ENCODE data around the gene SYDE1.
A peak's percentile ranks its signal among the peaks of the same experiment; 100 is the strongest.
"Not testable (repeated sequence)": the region's sequence is repeated elsewhere in the genome, so short reads cannot be mapped to it uniquely, and the experiment has no call there.

Gene SYDE1

DNA sequence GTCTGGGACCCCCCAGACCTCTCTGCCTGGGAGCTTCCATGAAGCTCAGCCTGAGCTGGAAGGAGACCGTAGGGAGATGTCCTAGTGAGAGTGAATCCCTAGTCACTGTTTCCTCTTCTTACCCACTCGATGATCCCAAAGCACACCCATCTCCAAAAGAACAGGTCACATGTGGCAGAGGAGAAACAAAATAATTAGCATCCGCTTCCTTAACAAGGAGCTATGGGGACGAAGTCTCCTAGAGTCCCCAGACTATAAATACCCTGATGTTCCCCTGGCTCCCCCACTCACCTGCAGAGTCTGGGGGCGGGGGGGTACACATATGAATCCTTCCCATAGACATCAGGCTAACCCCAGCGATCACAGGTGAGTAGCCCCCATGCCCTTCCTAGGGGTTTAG, 25.3 kb upstream of the SYDE1 start, which contains the start of gene OR1I1:
Gene OR1I1 (plus strand): TSS at position 301 of the 400 bp plus-strand sequence. CDS start 4,855 bp downstream, outside the sequence.
- TF ChIP-seq, protein P1, sequence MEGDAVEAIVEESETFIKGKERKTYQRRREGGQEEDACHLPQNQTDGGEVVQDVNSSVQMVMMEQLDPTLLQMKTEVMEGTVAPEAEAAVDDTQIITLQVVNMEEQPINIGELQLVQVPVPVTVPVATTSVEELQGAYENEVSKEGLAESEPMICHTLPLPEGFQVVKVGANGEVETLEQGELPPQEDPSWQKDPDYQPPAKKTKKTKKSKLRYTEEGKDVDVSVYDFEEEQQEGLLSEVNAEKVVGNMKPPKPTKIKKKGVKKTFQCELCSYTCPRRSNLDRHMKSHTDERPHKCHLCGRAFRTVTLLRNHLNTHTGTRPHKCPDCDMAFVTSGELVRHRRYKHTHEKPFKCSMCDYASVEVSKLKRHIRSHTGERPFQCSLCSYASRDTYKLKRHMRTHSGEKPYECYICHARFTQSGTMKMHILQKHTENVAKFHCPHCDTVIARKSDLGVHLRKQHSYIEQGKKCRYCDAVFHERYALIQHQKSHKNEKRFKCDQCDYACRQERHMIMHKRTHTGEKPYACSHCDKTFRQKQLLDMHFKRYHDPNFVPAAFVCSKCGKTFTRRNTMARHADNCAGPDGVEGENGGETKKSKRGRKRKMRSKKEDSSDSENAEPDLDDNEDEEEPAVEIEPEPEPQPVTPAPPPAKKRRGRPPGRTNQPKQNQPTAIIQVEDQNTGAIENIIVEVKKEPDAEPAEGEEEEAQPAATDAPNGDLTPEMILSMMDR (conservative IDR thresholded peaks at IDR 0.05): no peak
- TF ChIP-seq ZFX (IDR thresholded peaks at IDR 0.05): no peak
- no peak within 1 kb of the TSS for H3K27ac ChIP-seq

DNA sequence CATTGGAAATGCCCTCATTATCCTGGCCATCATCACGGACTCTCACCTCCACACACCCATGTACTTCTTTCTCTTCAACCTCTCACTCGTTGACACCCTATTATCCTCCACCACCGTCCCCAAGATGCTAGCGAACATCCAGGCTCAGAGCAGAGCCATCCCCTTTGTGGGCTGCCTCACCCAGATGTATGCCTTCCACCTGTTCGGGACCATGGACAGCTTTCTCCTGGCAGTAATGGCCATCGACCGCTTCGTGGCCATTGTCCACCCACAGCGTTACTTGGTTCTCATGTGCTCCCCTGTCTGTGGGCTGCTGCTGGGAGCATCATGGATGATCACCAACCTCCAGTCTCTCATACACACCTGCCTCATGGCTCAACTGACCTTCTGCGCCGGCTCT, 20.0 kb upstream of the SYDE1 start:
- no peak for TF ChIP-seq ZFX (IDR thresholded peaks at IDR 0.05)
- TF ChIP-seq, protein P1 (conservative IDR thresholded peaks at IDR 0.05): no peak

DNA sequence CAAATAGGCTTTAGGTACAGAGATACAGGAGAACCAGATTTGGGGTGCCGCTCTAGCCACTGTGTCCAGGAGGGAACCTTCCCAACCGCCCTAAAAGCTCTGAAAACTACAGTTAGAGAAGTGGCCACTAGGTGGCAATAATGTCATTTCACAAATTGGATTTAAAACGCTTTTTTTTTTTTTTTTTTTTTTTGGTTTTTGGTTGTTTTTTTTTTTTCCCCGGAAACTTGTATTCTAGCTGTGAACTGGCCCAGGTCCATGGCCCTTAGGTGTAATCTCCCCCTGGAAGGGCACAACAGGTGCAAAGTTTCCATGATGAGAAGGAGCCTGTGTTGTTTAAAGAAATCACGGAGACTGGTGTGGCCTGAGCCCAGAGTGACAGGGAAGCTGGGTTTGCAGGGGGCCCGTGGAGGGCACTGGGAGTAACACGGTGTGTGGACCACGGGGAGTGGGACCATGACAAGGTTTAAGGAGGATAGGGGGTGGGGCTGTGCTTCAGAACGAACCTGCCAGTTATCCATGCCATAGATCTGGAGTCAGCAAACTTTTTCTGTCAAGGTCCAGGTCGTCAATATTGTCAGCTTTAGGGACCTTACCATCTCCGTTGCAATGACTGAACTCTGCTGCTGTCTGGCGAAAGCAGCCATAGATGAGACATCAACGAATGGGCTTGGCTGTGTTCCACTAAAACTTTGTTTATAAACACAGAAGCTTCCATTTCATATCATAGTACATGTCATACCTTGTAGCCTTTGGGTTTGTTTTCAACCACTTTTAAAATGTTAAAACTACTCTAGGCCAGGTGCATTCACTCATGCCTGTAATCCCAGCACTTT, 15.1 kb upstream of the SYDE1 start:
- no peak overlapping the region for H3K27ac ChIP-seq
- TF ChIP-seq, protein P1 (conservative IDR thresholded peaks at IDR 0.05): peak; percentile 81
- no peak for TF ChIP-seq ZFX (IDR thresholded peaks at IDR 0.05)

More for the DNA sequence above, 20.0 kb upstream of the SYDE1 start:
- H3K27ac ChIP-seq: no peak overlapping the region

DNA sequence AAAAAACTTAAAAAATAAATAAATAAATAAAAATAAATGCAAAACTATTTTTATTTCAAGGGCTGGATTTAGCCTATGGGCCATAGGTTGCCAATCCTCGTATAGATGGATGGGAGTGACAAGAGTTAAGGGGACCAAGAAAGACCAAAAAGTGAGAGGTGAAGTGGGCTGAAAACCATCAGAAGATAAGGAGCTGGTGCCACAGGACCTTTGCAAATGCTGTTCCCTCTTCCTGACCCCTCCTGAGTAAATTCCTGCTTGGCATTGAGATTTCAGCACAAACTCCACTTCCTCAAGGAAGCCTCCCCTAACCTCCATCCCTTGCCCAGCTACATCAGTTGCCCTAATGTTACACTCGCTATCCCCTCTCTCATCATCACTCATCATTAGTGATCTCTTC, 14.2 kb upstream of the SYDE1 start:
- H3K27ac ChIP-seq: no peak overlapping the region
- TF ChIP-seq, protein P1 (conservative IDR thresholded peaks at IDR 0.05): no peak
- TF ChIP-seq ZFX (IDR thresholded peaks at IDR 0.05): no peak

DNA sequence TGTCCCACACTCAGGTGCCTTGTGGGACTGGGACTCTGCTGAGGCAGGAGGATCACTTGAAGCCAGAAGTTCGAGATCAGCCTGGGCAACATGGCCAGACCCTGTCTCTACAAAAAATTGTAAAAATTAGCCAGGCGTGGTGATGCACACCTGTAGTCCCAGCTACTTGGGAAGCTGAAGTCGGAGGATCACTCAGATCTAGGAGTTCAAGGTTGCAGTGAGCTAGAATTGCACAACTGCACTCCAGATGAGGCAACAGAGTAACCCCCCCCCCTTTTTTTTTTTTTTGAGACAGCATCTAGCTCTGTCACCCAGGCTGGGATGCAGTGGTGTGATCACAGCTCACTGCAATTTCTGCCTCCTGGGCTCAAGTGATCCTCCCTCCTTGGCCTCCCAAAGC, 11.0 kb upstream of the SYDE1 start:
- H3K27ac ChIP-seq: no peak overlapping the region
- TF ChIP-seq, protein P1 (conservative IDR thresholded peaks at IDR 0.05): no peak
- no peak for TF ChIP-seq ZFX (IDR thresholded peaks at IDR 0.05)

DNA sequence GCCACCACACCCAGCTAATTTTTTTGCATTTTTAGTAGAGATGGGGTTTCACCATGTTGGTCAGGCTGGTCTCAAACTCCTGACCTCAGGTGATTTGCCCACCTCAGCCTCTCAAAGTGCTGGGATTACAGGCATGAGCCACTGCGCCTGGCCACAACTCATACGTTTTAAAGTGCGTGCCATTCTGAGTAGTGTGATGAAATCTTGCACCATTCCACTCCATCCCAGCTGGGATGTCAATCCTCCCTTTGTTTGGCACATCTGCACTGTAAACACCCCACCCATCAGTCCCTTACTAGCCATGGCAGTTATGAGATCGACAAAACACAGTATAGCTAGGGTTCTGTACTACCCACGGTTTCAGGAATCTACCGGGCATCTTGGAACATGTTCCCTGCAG, 9.2 kb upstream of the SYDE1 start:
- not testable (repeated sequence) for H3K27ac ChIP-seq

DNA sequence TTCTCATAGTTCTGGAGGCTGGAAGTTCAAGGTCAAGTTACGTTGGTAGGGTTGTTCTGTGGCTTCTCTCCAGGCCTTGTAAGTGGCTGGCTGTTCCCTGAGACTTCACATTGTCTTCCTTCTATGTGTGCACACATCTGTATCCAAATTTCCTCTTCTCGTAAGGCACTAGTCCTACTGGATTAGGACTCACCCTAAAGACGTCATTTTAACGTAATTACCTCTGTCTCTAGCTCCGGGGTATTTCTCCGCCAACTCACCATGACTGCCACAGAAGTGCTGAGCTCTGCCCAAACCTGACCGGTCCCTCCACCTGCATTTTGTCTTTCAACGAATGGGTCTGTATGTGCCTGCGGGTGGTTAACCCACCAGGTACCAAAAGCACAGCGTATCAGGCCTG, 8.7 kb upstream of the SYDE1 start:
- no peak overlapping the region for H3K27ac ChIP-seq
- TF ChIP-seq, protein P1 (conservative IDR thresholded peaks at IDR 0.05): no peak
- TF ChIP-seq ZFX (IDR thresholded peaks at IDR 0.05): no peak

All from C4-2B (cell line).